Astrocyte (in vitro differentiated cells and primary cell): Measurements from ENCODE around the gene CNN2.

ENCODE experiments used
- CTCF ChIP-seq: IDR thresholded peaks from 2 replicates; pipeline ENCODE4 v1.5.1; 2011; ENCODE audit warnings: low read depth, mild to moderate bottlenecking, inconsistent platforms, low read length, moderate library complexity; ENCODE audit not compliant: insufficient read depth
- EZH2 ChIP-seq: IDR thresholded peaks from 2 replicates; pipeline ENCODE4 v1.6.1; 2012; ENCODE audit warnings: mild to moderate bottlenecking, low read length, inconsistent platforms; ENCODE audit not compliant: insufficient read depth

GRCh38 chr19:1074544-1075283 is 48.3 kb downstream of the CNN2 start:
- no peak for TF ChIP-seq CTCF
- no peak for TF ChIP-seq EZH2
